OCI-LY7 (cell line): ENCODE data around the gene WNT16.

ENCODE experiments used
- EZH2phosphoT487 ChIP-seq: fragments of 200-600 bp; sonication (generic); IDR thresholded peaks from 2 replicates; pipeline ENCODE4 v1.6.1; 2018; ENCODE audit warnings: low read depth, borderline replicate concordance, mild to moderate bottlenecking, mixed run types, antibody characterized with exemption, low read length, moderate library complexity, mixed read lengths
- TF ChIP-seq, protein P1 (sequence below): fragments of 200-600 bp; sonication (generic); conservative IDR thresholded peaks from 2 replicates; pipeline ENCODE4 v1.5.1; 2014; ENCODE audit warnings: mild to moderate bottlenecking, antibody characterized with exemption, low read length, moderate library complexity, mixed read lengths

DNA sequence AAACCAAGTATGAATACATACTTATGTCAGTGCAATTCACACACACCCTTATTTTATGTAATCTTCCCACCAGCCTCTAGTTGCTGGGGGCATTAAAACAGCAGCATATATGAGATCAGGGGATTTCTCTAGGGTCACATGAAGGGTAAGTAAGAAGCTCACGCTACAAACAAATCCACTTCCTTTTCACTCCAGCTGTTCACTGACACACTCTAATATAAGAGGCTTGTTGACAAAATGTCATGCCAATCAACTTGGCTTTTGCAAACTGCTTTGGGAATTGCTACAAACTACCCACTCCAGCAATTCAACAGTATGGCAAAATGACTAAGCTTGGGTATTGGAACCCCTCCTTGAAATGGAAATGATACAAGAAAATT, 57.0 kb downstream of the WNT16 start:
- TF ChIP-seq, protein P1, sequence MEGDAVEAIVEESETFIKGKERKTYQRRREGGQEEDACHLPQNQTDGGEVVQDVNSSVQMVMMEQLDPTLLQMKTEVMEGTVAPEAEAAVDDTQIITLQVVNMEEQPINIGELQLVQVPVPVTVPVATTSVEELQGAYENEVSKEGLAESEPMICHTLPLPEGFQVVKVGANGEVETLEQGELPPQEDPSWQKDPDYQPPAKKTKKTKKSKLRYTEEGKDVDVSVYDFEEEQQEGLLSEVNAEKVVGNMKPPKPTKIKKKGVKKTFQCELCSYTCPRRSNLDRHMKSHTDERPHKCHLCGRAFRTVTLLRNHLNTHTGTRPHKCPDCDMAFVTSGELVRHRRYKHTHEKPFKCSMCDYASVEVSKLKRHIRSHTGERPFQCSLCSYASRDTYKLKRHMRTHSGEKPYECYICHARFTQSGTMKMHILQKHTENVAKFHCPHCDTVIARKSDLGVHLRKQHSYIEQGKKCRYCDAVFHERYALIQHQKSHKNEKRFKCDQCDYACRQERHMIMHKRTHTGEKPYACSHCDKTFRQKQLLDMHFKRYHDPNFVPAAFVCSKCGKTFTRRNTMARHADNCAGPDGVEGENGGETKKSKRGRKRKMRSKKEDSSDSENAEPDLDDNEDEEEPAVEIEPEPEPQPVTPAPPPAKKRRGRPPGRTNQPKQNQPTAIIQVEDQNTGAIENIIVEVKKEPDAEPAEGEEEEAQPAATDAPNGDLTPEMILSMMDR = no peak
- TF ChIP-seq EZH2phosphoT487 = no peak
